Measurements from ENCODE around the gene RAB44. TPM values are rescaled to one million over a fixed set of nuclear protein-coding genes. Genes with fewer than 3 reads are reported as not detected.

The RAB44 gene
- polyA plus RNA-seq, 2 of the 4 experiments (the other 2 are of a cell fraction), result 0.04 to 0.09 TPM

Small RNA genes lying within 50 kb of the gene (small RNA-seq; reads per million reads assigned to genes)
- 0 reads per million in 6 experiments for gene RF00019

Other genes starting within 250 kb of the RAB44 start
- gene STK38, start 150.3 kb upstream of the RAB44 start, polyA plus RNA-seq (2011; rRNA removed), result 30.0 and 30.7 TPM in 2 replicates
- 30.9 to 31.6 TPM (median 31.0 TPM) in 3 replicates for gene STK38, start 150.3 kb upstream of the RAB44 start, polyA plus RNA-seq (2017; fragmentation: RNase III; extraction: RNeasy Plus Mini Kit Qiagen cat#74134 plus additional on column Dnase treatment)
- gene SRSF3, start 103.5 kb upstream of the RAB44 start, polyA plus RNA-seq (2011; rRNA removed), result 339 and 652 TPM in 2 replicates
- gene SRSF3, start 103.5 kb upstream of the RAB44 start, polyA plus RNA-seq (2017; fragmentation: RNase III; extraction: RNeasy Plus Mini Kit Qiagen cat#74134 plus additional on column Dnase treatment), result 582 to 629 TPM (median 605 TPM) in 3 replicates
- gene CDKN1A, start 19.1 kb upstream of the RAB44 start, polyA plus RNA-seq (2011; rRNA removed), result 183 and 192 TPM in 2 replicates
- gene CDKN1A, start 19.1 kb upstream of the RAB44 start, polyA plus RNA-seq (2017; fragmentation: RNase III; extraction: RNeasy Plus Mini Kit Qiagen cat#74134 plus additional on column Dnase treatment), result 118 to 137 TPM (median 130 TPM) in 3 replicates
- 0.07 and 0.13 TPM in 2 replicates for gene CPNE5, start 141.6 kb downstream of the RAB44 start, polyA plus RNA-seq (2011; rRNA removed)
- 0.03 to 0.20 TPM (median 0.08 TPM) in 3 replicates for gene CPNE5, start 141.6 kb downstream of the RAB44 start, polyA plus RNA-seq (2017; fragmentation: RNase III; extraction: RNeasy Plus Mini Kit Qiagen cat#74134 plus additional on column Dnase treatment)
- gene PPIL1, start 177.0 kb downstream of the RAB44 start, polyA plus RNA-seq (2011; rRNA removed), result 58.7 and 60.0 TPM in 2 replicates
- 42.6 to 47.5 TPM (median 45.3 TPM) in 3 replicates for gene PPIL1, start 177.0 kb downstream of the RAB44 start, polyA plus RNA-seq (2017; fragmentation: RNase III; extraction: RNeasy Plus Mini Kit Qiagen cat#74134 plus additional on column Dnase treatment)
- gene C6orf89, start 188.1 kb downstream of the RAB44 start, polyA plus RNA-seq (2011; rRNA removed), result 27.0 and 32.5 TPM in 2 replicates
- 13.7 to 15.1 TPM (median 13.8 TPM) in 3 replicates for gene C6orf89, start 188.1 kb downstream of the RAB44 start, polyA plus RNA-seq (2017; fragmentation: RNase III; extraction: RNeasy Plus Mini Kit Qiagen cat#74134 plus additional on column Dnase treatment)